HG02938 (cell line): ENCODE data around the gene AGAP1.
"Not testable (repeated sequence)": the region's sequence is repeated elsewhere in the genome, so short reads cannot be mapped to it uniquely, and the experiment has no call there.

Experiments
- ATAC-seq: cut with Tn5 transposase; IDR thresholded peaks from one replicate; pipeline ENCODE4 v1.9.1; 2021; ENCODE audit warnings: mild to moderate bottlenecking, moderate library complexity; ENCODE audit not compliant: unreplicated experiment

AGAP1 gene

DNA sequence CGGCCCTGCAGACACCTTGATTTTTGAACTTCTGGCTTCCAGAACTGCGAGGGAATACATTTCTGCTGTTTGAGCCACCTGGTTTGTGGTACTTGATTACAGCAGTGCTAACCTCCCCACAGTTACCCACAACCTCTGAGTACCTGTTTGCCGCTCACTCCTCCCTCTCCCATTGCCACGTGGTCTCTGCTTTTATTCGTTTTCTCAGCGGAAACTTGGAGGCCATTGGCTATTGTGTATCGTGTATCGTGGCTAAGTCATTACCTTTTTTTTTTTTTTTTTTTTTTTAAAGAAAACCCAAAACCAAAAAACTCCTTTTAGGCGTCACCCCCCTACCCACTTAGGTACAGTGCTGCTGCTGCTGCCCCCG is 90.8 kb downstream of the AGAP1 start:
- no peak for ATAC-seq

DNA sequence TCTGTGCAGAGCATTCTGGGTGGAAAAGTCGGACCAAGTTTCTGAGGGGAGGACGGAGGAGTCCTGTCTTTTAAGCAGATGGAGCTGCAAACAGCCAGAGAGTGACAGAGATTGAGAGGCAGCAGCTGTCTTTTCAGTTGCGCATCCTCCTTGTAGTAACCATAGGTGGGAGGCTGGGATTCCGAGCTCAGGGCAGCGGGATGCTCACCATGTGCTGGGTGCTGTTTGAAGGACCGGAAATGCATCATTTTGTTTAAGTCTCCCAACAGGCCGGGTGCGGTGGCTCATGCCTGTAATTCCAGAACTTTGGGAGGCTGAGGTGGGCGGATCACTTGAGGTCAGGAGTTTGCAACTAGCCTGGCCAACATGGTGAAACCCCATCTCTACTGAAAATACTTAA is 93.4 kb downstream of the AGAP1 start:
- ATAC-seq: no peak

- ATAC-seq: no peak
Observed at GRCh38 chr2:235588750-235589149, 94.9 kb downstream of the AGAP1 start.

DNA sequence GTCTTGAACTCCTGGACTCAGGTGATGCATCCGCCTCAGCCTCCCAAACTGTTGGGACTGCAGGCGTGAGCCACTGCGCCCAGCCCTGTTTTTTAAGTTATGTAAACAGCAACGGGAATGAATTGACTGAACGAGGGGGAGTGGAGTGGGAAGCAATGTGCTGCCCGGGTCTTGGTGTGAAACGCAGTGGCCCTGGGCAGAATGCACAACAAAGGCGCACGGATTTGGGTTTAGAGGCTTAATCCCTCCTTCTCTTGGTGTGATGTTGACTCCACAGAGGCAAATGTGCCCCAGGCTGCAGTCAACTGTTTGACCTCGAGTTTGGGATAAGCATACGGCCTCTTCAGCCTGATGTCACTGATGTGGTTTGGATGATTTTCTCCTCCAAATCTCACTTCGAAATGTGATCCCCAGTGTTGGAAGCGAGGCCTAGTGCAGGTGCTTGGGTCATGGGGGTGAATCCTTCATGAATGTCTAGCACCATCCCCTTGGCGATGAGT is 97.4 kb downstream of the AGAP1 start:
- ATAC-seq: no peak

DNA sequence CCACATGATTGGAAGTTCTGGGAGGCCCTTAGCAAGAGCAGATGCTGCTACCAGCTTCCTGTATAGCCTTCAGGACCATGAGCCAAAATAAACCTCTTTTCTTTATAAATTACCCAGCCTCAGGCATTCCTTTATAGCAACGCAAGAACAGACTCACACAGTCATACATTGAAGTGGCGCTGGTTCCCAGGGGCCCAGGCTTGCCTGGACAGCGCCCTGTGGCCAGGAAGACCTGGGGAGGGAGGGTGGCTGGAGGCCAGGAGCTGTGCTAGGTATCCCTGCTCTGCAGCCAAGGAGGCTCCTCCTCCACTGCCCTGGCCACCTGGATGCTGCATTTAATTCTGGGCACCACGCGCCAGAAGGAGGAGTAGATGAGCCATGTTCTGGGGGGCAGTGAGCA is 98.1 kb downstream of the AGAP1 start:
- ATAC-seq: no peak

DNA sequence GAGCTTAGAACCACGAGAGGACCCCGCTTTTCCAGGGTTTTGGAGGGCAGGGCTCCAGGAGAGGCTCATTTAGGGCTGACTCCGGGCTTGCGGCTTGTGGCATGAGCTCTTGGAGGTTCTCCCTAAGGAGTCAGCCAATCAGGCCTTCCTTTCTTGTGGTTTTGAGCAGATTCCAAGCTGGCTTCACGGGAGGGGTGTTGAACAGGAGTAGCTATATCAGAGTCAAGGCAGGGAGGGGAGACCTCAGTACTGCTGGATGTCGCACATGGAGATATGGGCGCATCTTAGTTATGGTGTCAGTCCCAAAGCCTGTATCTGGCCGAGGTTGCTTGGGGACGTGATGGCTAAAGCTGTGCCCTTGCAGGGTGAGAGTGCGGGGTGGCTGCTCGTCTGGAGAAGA is 98.6 kb downstream of the AGAP1 start:
- no peak for ATAC-seq

GRCh38 chr2:235592836-235593235 is 99.0 kb downstream of the AGAP1 start:
- ATAC-seq: no peak

DNA sequence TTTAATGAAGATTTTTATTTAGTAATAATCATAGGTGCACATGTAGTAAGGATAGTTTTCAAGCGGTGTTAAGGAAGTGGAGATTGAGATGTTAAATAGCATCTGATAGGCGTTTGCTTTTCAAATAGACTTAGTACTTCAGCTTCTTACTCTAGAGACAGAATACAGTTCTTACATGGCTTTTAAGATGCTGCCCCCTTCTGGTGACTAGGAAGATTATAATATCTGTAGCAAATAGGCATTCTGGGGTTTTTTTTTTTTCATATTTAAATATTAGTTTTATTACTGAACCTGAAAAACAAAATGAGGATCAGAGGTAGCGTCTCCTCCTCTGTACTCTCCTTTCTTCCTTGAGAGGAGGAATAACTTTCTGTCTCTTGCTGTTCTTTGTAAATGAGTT is 100.2 kb downstream of the AGAP1 start:
- no peak for ATAC-seq

- no peak for ATAC-seq
Observed at GRCh38 chr2:235594964-235595363, 101.1 kb downstream of the AGAP1 start.

GRCh38 chr2:235595422-235596010 is 101.7 kb downstream of the AGAP1 start:
- ATAC-seq: no peak

- no peak for ATAC-seq
Observed at GRCh38 chr2:235596272-235596671, 102.4 kb downstream of the AGAP1 start.

GRCh38 chr2:235597081-235597615 is 103.3 kb downstream of the AGAP1 start:
- no peak for ATAC-seq

- ATAC-seq: no peak
Observed at GRCh38 chr2:235598026-235598425, 104.2 kb downstream of the AGAP1 start.

GRCh38 chr2:235598532-235599531 is 105.0 kb downstream of the AGAP1 start:
- ATAC-seq: no peak

DNA sequence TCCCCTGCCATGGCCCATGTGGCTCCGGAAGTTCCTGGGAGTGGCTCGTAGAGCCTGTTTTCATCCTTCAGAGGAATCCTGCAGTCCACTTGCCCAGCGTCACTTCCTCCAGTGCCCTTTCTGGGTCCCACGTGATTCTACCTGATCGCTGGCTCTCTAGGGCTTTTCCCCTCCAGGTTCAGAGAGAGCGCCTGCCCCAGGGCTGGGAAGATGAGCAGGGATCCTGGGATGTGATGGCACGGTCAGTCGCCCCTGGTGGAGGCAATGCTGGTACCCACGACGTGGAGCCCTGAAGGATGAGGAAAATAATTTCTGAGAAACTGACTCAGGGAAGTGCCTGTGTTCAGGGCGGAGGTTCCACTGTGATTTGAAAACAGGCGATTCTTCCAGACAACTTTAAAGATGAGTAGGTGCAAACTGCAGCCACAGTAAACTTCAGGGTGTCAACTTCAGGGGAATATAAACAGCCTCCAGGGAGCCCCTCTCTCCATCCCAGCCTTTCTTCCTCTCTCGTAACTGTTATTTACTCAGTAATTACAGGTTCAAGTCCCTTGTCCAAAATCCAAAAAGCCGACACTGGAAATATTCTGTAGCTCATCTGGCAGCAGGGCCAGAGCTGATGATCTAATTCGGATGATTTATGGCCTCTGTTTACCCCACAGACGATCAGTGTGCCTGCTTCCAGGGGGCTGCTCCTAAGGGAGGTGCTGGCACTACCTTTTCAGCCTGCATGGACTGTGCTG is 105.9 kb downstream of the AGAP1 start:
- no peak for ATAC-seq

DNA sequence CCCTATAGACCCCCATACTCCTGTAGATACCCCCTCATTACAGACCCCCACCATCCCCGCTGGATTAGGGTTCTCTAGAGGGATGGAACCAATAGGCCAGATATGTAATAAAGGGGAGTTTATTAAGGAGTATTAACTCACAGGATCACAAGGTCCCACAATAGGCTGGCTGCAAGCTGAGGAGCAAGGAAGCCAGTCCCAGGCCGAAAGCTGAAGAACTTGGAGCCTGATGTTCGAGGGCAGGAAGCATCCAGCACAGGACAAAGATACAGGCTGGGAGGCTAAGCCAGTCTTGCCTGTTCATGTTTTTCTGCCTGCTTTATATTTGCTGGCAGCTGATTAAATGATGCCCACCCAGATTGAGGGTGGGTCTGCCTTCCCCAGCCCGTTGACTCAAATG is 106.6 kb downstream of the AGAP1 start:
- ATAC-seq: no peak

GRCh38 chr2:235600926-235601325 is 107.1 kb downstream of the AGAP1 start:
- ATAC-seq: no peak

- ATAC-seq: no peak
Observed at GRCh38 chr2:235601960-235602704, 108.3 kb downstream of the AGAP1 start.

GRCh38 chr2:235602971-235603370 is 109.1 kb downstream of the AGAP1 start:
- not testable (repeated sequence) for ATAC-seq

- no peak for ATAC-seq
Observed at GRCh38 chr2:235603659-235604058, 109.8 kb downstream of the AGAP1 start.
